Prostate gland (tissue), 2 donors: ENCODE data around the gene ZC3H13.

ENCODE experiments used
- CTCF ChIP-seq, 4 experiments: fragments of 200-600 bp in 2 of 4; fragments of 450-650 bp in 2 of 4; sonication (generic) in 2 of 4; IDR thresholded peaks; 1 replicate in 3 of 4; 2 replicates in 1 of 4; pipeline ENCODE4 v1.5.1; 2016 to 2019; ENCODE audit warnings: antibody characterized with exemption in 4 of 4, mild to moderate bottlenecking in 2 of 4, moderate library complexity in 2 of 4
- POLR2A ChIP-seq: fragments of 450-650 bp; IDR thresholded peaks from one replicate; pipeline ENCODE4 v1.6.1; 2016; ENCODE audit warnings: antibody characterized with exemption, mild to moderate bottlenecking

DNA sequence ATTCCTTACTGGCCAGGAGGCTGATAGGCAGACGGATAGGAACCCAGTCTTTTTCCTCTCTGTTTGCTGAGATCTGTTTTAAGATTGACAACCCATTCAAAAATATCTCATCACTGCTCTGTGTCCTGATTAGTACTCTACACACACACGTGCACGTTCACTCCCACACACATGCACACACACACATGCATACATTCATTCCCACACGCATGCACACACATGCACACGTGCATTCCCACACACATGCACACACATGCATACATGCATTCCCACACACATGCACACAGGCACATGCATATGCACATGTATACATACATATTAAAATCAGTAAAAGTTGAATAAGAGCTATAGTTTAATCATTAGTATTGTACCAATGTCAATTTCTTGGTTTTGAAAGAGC, 120.4 kb downstream of the ZC3H13 start:
- TF ChIP-seq CTCF (IDR thresholded peaks at IDR 0.05) (no peak), POLR2A (no peak)
